ENCODE data around the gene CRTAC1. TPM values are rescaled to one million over a fixed set of nuclear protein-coding genes. Genes with fewer than 3 reads are reported as not detected.

The CRTAC1 gene
- polyA plus RNA-seq, 1 donor (not counting 4 experiments of a cell fraction or from before 2014, with no cell fraction given), result not detected

DNA sequence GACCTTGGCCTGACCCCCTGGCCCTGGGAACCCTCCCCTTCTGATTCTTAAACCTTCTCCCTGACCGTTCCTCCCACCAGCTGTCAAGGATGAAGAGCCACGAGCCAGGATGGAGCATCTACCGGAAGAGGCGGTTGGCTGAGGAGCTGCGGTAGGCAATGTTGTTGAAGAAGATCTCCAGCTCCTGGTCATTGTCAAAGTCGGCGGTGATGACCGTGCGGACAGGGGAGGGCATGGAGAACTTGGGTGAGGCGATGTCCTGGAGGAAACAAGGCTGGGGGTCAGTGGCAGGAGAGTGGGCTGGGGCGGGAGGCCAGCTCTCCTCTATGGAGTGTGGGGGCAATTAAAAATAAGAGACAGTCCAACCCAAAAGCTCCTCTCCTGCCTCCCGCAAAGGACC is 129.0 kb downstream of the CRTAC1 start:
- no peaks in the 10 kb centered on the region for H4K20me1 ChIP-seq (ENCODE audit: control insufficient read depth, extremely low read depth, insufficient read depth, low read length)
- H3K27ac ChIP-seq (ENCODE audit: control insufficient read depth, insufficient read depth, low read length), result no peak overlapping the region
- H3K9me1 ChIP-seq (ENCODE audit: control insufficient read depth, extremely low read depth, insufficient read depth, low read length), result no peaks in the 10 kb centered on the region
- FAIRE-seq (no peak), DNase-seq (ENCODE audit: low read depth, low spot score) (no peak)
- TF ChIP-seq EZH2 (IDR thresholded peaks at IDR 0.05; ENCODE audit: low read length), result no peak
- TF ChIP-seq, protein P1, sequence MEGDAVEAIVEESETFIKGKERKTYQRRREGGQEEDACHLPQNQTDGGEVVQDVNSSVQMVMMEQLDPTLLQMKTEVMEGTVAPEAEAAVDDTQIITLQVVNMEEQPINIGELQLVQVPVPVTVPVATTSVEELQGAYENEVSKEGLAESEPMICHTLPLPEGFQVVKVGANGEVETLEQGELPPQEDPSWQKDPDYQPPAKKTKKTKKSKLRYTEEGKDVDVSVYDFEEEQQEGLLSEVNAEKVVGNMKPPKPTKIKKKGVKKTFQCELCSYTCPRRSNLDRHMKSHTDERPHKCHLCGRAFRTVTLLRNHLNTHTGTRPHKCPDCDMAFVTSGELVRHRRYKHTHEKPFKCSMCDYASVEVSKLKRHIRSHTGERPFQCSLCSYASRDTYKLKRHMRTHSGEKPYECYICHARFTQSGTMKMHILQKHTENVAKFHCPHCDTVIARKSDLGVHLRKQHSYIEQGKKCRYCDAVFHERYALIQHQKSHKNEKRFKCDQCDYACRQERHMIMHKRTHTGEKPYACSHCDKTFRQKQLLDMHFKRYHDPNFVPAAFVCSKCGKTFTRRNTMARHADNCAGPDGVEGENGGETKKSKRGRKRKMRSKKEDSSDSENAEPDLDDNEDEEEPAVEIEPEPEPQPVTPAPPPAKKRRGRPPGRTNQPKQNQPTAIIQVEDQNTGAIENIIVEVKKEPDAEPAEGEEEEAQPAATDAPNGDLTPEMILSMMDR (optimal IDR thresholded peaks at IDR 0.05 in 1 of 3, IDR thresholded peaks at IDR 0.05 in 1 of 3, conservative IDR thresholded peaks at IDR 0.05 in 1 of 3; ENCODE audit: extremely low read depth in 1 of 3, insufficient read depth in 2 of 3, low read length in 3 of 3), result no peak
- no peak overlapping the region for H3K4me3 ChIP-seq (ENCODE audit: control insufficient read depth in 2 of 3, extremely low read depth in 1 of 3, insufficient read depth in 2 of 3, low read depth in 1 of 3, low read length in 3 of 3)
- no peaks in the 10 kb centered on the region for H3K36me3 ChIP-seq (ENCODE audit: control insufficient read depth in 2 of 2, extremely low read depth in 1 of 2, insufficient read depth in 2 of 2, low read length in 2 of 2)
- no peak overlapping the region for H2AFZ ChIP-seq (ENCODE audit: control insufficient read depth, low read length)
- no peaks in the 10 kb centered on the region for H3K9me3 ChIP-seq (ENCODE audit: control insufficient read depth, low read depth, low read length)
- no peaks in the 10 kb centered on the region for H3K79me2 ChIP-seq (ENCODE audit: control insufficient read depth, insufficient read depth, low read length)
- H3K4me2 ChIP-seq (ENCODE audit: control insufficient read depth, extremely low read depth, insufficient read depth, low read depth, low read length), result no peak overlapping the region
- no peaks in the 10 kb centered on the region for H3K4me1 ChIP-seq (ENCODE audit: control insufficient read depth, extremely low read depth, insufficient read depth, low read length)
- no peak overlapping the region for H3K9ac ChIP-seq (ENCODE audit: control insufficient read depth, extremely low read depth, insufficient read depth, low read length)
- dilution Hi-C loops (cut with MboI; ENCODE audit: extremely low pct_ligation_motif_present, low sequenced_read_pairs), result no loop called here
- H3K27me3 ChIP-seq (ENCODE audit: control insufficient read depth, extremely low read depth, insufficient read depth, low read length), result peaks cover 5% of the 10 kb centered on the region

DNA sequence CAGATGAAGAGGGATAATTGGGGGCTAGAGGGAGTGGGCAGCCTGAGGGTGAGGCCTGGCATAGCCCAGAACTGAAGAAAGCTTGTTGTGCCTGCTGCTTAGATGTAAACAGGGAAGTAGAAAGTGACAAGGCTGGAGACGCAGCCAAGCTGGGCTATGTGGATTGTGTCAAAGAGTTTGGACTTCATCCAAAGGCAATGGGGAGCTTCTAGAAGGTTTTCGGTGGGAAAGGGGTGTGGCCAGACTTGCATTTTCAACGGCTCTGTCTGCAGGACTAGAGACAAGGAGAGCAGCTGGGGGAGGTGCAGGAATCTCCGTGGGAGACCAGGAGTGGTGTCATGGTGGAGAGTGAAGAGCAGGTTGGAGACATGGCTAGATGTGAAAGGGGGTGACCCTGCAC is 132.0 kb downstream of the CRTAC1 start:
- H3K27ac ChIP-seq (ENCODE audit: control insufficient read depth, insufficient read depth, low read length), result no peak overlapping the region

More for the DNA sequence above, 132.0 kb downstream of the CRTAC1 start:
- Histone ChIP-seq H2AFZ (ENCODE audit: control insufficient read depth, low read length) (no peak overlapping the region), H4K20me1 (ENCODE audit: control insufficient read depth, extremely low read depth, insufficient read depth, low read length) (no peaks in the 10 kb centered on the region), H3K27me3 (ENCODE audit: control insufficient read depth, extremely low read depth, insufficient read depth, low read length) (peaks cover 4% of the 10 kb centered on the region), H3K9me3 (ENCODE audit: control insufficient read depth, low read depth, low read length) (no peaks in the 10 kb centered on the region), H3K4me2 (ENCODE audit: control insufficient read depth, extremely low read depth, insufficient read depth, low read depth, low read length) (no peak overlapping the region), H3K9ac (ENCODE audit: control insufficient read depth, extremely low read depth, insufficient read depth, low read length) (no peak overlapping the region), H3K36me3 (ENCODE audit: control insufficient read depth in 2 of 2, extremely low read depth in 1 of 2, insufficient read depth in 2 of 2, low read length in 2 of 2) (no peaks in the 10 kb centered on the region), H3K4me1 (ENCODE audit: control insufficient read depth, extremely low read depth, insufficient read depth, low read length) (no peaks in the 10 kb centered on the region), H3K4me3 (ENCODE audit: control insufficient read depth in 2 of 3, extremely low read depth in 1 of 3, insufficient read depth in 2 of 3, low read depth in 1 of 3, low read length in 3 of 3) (no peak overlapping the region), H3K9me1 (ENCODE audit: control insufficient read depth, extremely low read depth, insufficient read depth, low read length) (no peaks in the 10 kb centered on the region), H3K79me2 (ENCODE audit: control insufficient read depth, insufficient read depth, low read length) (no peaks in the 10 kb centered on the region)
- DNase-seq (ENCODE audit: low read depth, low spot score), result no peak
- TF ChIP-seq, protein P1 (optimal IDR thresholded peaks at IDR 0.05 in 1 of 3, IDR thresholded peaks at IDR 0.05 in 1 of 3, conservative IDR thresholded peaks at IDR 0.05 in 1 of 3; ENCODE audit: extremely low read depth in 1 of 3, insufficient read depth in 2 of 3, low read length in 3 of 3), result no peak
- no peak for TF ChIP-seq EZH2 (IDR thresholded peaks at IDR 0.05; ENCODE audit: low read length)
- FAIRE-seq, result no peak
- dilution Hi-C loops (cut with MboI; ENCODE audit: extremely low pct_ligation_motif_present, low sequenced_read_pairs), result no loop called here

All from keratinocyte (primary cell).